OCI-LY7 (cell line): ENCODE results near the gene MS4A5. TPM values are rescaled to one million over a fixed set of nuclear protein-coding genes. Genes with fewer than 3 reads are reported as not detected.

ENCODE experiments used
- BruUV-seq: library from RNA; stranded (reverse); fragments of 400-500 nt; replicated peaks from 2 replicates; lab custom pipeline; 2021; lab: Mats Ljungman, UMichigan
- CTCF ChIA-PET: fragments of 300-600 bp; sonication (Branson Sonifier 250); formaldehyde crosslinking; loops from one replicate; lab custom pipeline; 2022; ENCODE audit warnings: antibody characterized with exemption; ENCODE audit not compliant: unreplicated experiment; lab: Charles Lee
- POLR2A ChIA-PET: fragments of 300-600 bp; sonication (Branson Sonifier 250); formaldehyde crosslinking; loops from one replicate; lab custom pipeline; 2022; ENCODE audit warnings: antibody characterized with exemption; lab: Charles Lee
- DNase-seq: peaks from one replicate; pipeline ENCODE4 v3.0.0-alpha.2; 2015; ENCODE audit warnings: low spot score
- H2AFZ ChIP-seq: fragments of 200-600 bp; sonication (generic), shearing (Covaris generic); 2 replicates; pipeline ENCODE4 v1.6.1; 2014; ENCODE audit warnings: mild to moderate bottlenecking, antibody characterized with exemption, low read length, moderate library complexity
- H3K27ac ChIP-seq: fragments of 200-600 bp; sonication (generic); 2 replicates; pipeline ENCODE4 v1.5.1; 2014; ENCODE audit warnings: mixed run types, low read depth, mild to moderate bottlenecking, moderate library complexity, low read length, inconsistent platforms; ENCODE audit not compliant: poor library complexity, severe bottlenecking
- H3K36me3 ChIP-seq: fragments of 200-600 bp; sonication (generic); 2 replicates; pipeline ENCODE4 v1.6.1; 2014; ENCODE audit warnings: mild to moderate bottlenecking, antibody characterized with exemption, low read length, moderate library complexity, mixed read lengths; ENCODE audit not compliant: insufficient read depth
- H3K4me1 ChIP-seq: fragments of 200-600 bp; sonication (generic); 2 replicates; pipeline ENCODE4 v1.5.1; 2014; ENCODE audit warnings: mild to moderate bottlenecking, low read length; ENCODE audit not compliant: insufficient read depth, poor library complexity, severe bottlenecking
- H3K4me2 ChIP-seq: fragments of 200-600 bp; sonication (generic); 2 replicates; pipeline ENCODE4 v1.6.1; 2014; ENCODE audit warnings: mild to moderate bottlenecking, low read length
- H3K4me3 ChIP-seq: fragments of 200-600 bp; sonication (generic); 2 replicates; pipeline ENCODE4 v1.5.1; 2014; ENCODE audit warnings: mild to moderate bottlenecking, low read depth, low read length; ENCODE audit not compliant: poor library complexity, severe bottlenecking
- H3K79me2 ChIP-seq: fragments of 200-600 bp; sonication (generic); 2 replicates; pipeline ENCODE4 v1.6.1; 2016; ENCODE audit warnings: low read depth, mild to moderate bottlenecking, low read length, moderate library complexity, mixed read lengths; ENCODE audit not compliant: insufficient read depth
- H3K9me2 ChIP-seq: fragments of 200-600 bp; sonication (generic); 2 replicates; pipeline ENCODE4 v1.6.1; 2016; ENCODE audit warnings: mild to moderate bottlenecking, low read length, mixed read lengths; ENCODE audit not compliant: insufficient read depth
- H3K9me3 ChIP-seq: fragments of 200-600 bp; sonication (generic); 2 replicates; pipeline ENCODE4 v1.6.1; 2014; ENCODE audit warnings: mild to moderate bottlenecking, mixed run types, low read length, mixed read lengths
- H4K20me1 ChIP-seq: fragments of 200-600 bp; sonication (generic); 2 replicates; pipeline ENCODE4 v1.6.1; 2014; ENCODE audit warnings: mild to moderate bottlenecking, antibody characterized with exemption, low read length, moderate library complexity, mixed read lengths; ENCODE audit not compliant: insufficient read depth
- CTCF ChIP-seq: fragments of 200-600 bp; sonication (generic); conservative IDR thresholded peaks from 2 replicates; pipeline ENCODE4 v1.5.1; 2014; ENCODE audit warnings: mild to moderate bottlenecking, antibody characterized with exemption, low read length, moderate library complexity, mixed read lengths
- EZH2phosphoT487 ChIP-seq: fragments of 200-600 bp; sonication (generic); IDR thresholded peaks from 2 replicates; pipeline ENCODE4 v1.6.1; 2018; ENCODE audit warnings: low read depth, borderline replicate concordance, mild to moderate bottlenecking, mixed run types, antibody characterized with exemption, low read length, moderate library complexity, mixed read lengths
- intact Hi-C: fragments of 100-400 bp; cut with micrococcal nuclease; formaldehyde crosslinking; loops from one replicate; pipeline ENCODE4 v1.10.0; 2022; ENCODE audit not compliant: unreplicated experiment
- total RNA-seq, 2 experiments: library from RNA; depleted of rRNA in 1 of 2; stranded (reverse); fragments of >200 nt in 1 of 2; shearing (Covaris generic) in 1 of 2; gene quantifications; 2 replicates each; pipeline ENCODE4 v1.2.3, GENCODE V29; 2014 to 2022

MS4A5 gene
- total RNA-seq, 2 experiments from 2014 or later, result not detected

GRCh38 chr11:60394666-60395380, 34.5 kb upstream of the MS4A5 start:
- Histone ChIP-seq H3K4me2 (no peak overlapping the region), H3K4me1 (peaks cover 23% of the 10 kb centered on the region)
- POLR2A ChIA-PET, result interaction anchor here (1.2 kb wide), 1 partner anchor 60 kb away, joined by 3 read pairs; the partner anchor contains the start of gene MS4A1

GRCh38 chr11:60396382-60396781, 33.0 kb upstream of the MS4A5 start, which contains the start of gene MS4A14:
Gene MS4A14 (plus strand): TSS chr11:60396459. CDS start chr11:60396579, 120 bp downstream.
- no peak within 1 kb of the TSS for H3K27ac ChIP-seq
- no peak for DNase-seq
- ChIA-PET CTCF (no interaction called here), POLR2A (interaction anchor here (0.5 to 1.4 kb wide), 3 partner anchors 23 to 53 kb away, joined by 3 to 5 read pairs (median 3); no protein-coding TSS in a partner anchor)
- TF ChIP-seq CTCF (no peak), EZH2phosphoT487 (no peak)
- H3K79me2 ChIP-seq, result no peaks in the 10 kb centered on the region
- H3K4me3 ChIP-seq, result no peak within 1 kb of the TSS
- no TSS peak for BruUV-seq
- peaks cover 4% of the 10 kb centered on the region for H3K9me3 ChIP-seq
- intact Hi-C loops, result no loop called here
- peak within 1 kb of the TSS; percentile 47 for H3K4me2 ChIP-seq
- H3K36me3 ChIP-seq, result no peaks in the 10 kb centered on the region
- H2AFZ ChIP-seq, result peak within 1 kb of the TSS; percentile 91
- H4K20me1 ChIP-seq, result no peaks in the 10 kb centered on the region
- H3K4me1 ChIP-seq, result peaks cover 16% of the 10 kb centered on the region
- H3K9me2 ChIP-seq, result no peaks in the 10 kb centered on the region

More at GRCh38 chr11:60394666-60395380, 34.5 kb upstream of the MS4A5 start:
- CTCF ChIA-PET, result no interaction called here
- no peak for DNase-seq
- Histone ChIP-seq H3K27ac (no peak overlapping the region), H4K20me1 (no peaks in the 10 kb centered on the region), H3K36me3 (no peaks in the 10 kb centered on the region), H3K9me3 (no peaks in the 10 kb centered on the region), H2AFZ (no peak overlapping the region), H3K79me2 (no peaks in the 10 kb centered on the region), H3K9me2 (no peaks in the 10 kb centered on the region), H3K4me3 (no peak overlapping the region)
- intact Hi-C loops, result no loop called here
- TF ChIP-seq EZH2phosphoT487, result no peak
- no peak for TF ChIP-seq CTCF
- BruUV-seq, result no TSS peak

- BruUV-seq, result no TSS peak
- intact Hi-C loops, result no loop called here
- peak; percentile 53 for DNase-seq
- CTCF ChIA-PET, result no interaction called here
- Histone ChIP-seq H3K4me2 (peak overlapping the region; percentile 47), H4K20me1 (no peaks in the 10 kb centered on the region), H3K36me3 (no peaks in the 10 kb centered on the region), H3K4me3 (no peak overlapping the region), H3K9me2 (no peaks in the 10 kb centered on the region), H3K27ac (no peak overlapping the region), H2AFZ (peak overlapping the region; percentile 91), H3K4me1 (peaks cover 16% of the 10 kb centered on the region), H3K9me3 (peaks cover 8% of the 10 kb centered on the region), H3K79me2 (no peaks in the 10 kb centered on the region)
- POLR2A ChIA-PET, result interaction anchor here (0.6 to 1.4 kb wide), 3 partner anchors 45 to 115 kb away, joined by 3 to 5 read pairs (median 3); no protein-coding TSS in a partner anchor
- TF ChIP-seq EZH2phosphoT487 (no peak), CTCF (no peak)
Measured at GRCh38 chr11:60396799-60397198, 32.6 kb upstream of the MS4A5 start.
